Measurements from ENCODE around the gene SHC1.
A peak's percentile ranks its signal among the peaks of the same experiment; 100 is the strongest.

The SHC1 gene

GRCh38 chr1:154912755-154913154 lies 57.8 kb downstream of the SHC1 start:
- DNase-seq (no peak), ATAC-seq (replicated peaks) (no peak)
- H3K4me3 Mint-ChIP-seq = no peak overlapping the region
- H3K27ac Mint-ChIP-seq = peak overlapping the region; percentile 69
- peaks cover 0 to 2% of the 10 kb centered on the region in 2 donors for H3K9me3 Mint-ChIP-seq
- H3K27me3 Mint-ChIP-seq = no peaks in the 10 kb centered on the region
- H3K4me1 Mint-ChIP-seq = no peaks in the 10 kb centered on the region
- H3K36me3 Mint-ChIP-seq = peaks cover 12 to 13% of the 10 kb centered on the region in 2 donors

Measured in stimulated activated naive B cell treated with anti-CD40 and anti-IgM and Interleukin-4, amounts not matched to agents 10 μg/mL and 1 μg/mL and 100 μg/mL, for 72 hours (primary cell).